Neural cell (in vitro differentiated cells): ENCODE results near the gene TTC39C. TPM values are rescaled to one million over a fixed set of nuclear protein-coding genes. Genes with fewer than 3 reads are reported as not detected.

Source experiments
- polyA plus RNA-seq: library from polyadenylated mRNA; depleted of rRNA; stranded (reverse); fragments of >200 nt; gene quantifications from 2 replicates; pipeline ENCODE4 v1.2.3, GENCODE V29; 2014
- small RNA-seq, 3 experiments: library from RNA; depleted of rRNA; stranded (forward); fragments of <200 nt; gene quantifications; one replicate each; pipeline ENCODE3, GENCODE V24; 2012

TTC39C gene
- polyA plus RNA-seq, 1 donor from 2014 or later: 19.9 TPM

Small RNA genes lying within 50 kb of the gene (small RNA-seq; reads per million reads assigned to genes)
- gene RF00017 (0 reads per million in 3 experiments), gene RNA5SP452 (0.03 to 0.08 (median 0.07) reads per million in 3 experiments), gene RNU5A-6P (0 to 0.16 (median 0) reads per million in 3 experiments)

Other genes starting within 250 kb of the TTC39C start
- 4.6 and 6.9 TPM in 2 replicates for gene CABYR, start 124.3 kb downstream of the TTC39C start, polyA plus RNA-seq